Activated CD4-positive, alpha-beta T cell treated with anti-CD3 and anti-CD28 coated beads, Interleukin-2, amount 10 ng/mL, durations not matched to agents 7 days and 5 days (primary cell): ENCODE results near the gene LPCAT2. TPM values are rescaled to one million over a fixed set of nuclear protein-coding genes. Genes with fewer than 3 reads are reported as not detected.
"Not testable (repeated sequence)": the region's sequence is repeated elsewhere in the genome, so short reads cannot be mapped to it uniquely, and the experiment has no call there.

ENCODE experiments used
- CTCF ChIA-PET: fragments of 350-600 bp; sonication (Branson Sonifier 250); formaldehyde crosslinking; loops from one replicate; lab custom pipeline; 2021; ENCODE audit warnings: antibody characterized with exemption; lab: Charles Lee
- POLR2A ChIA-PET: fragments of 350-600 bp; sonication (Branson Sonifier 250); formaldehyde crosslinking; loops from one replicate; lab custom pipeline; 2021; ENCODE audit warnings: antibody characterized with exemption; lab: Charles Lee
- DNase-seq: peaks from one replicate; pipeline ENCODE4 v3.0.0-alpha.2; 2020
- H3K27ac Mint-ChIP-seq: one replicate; pipeline ENCODE4 v1.8.0; 2021; ENCODE audit warnings: mild to moderate bottlenecking, moderate library complexity, mixed read lengths
- H3K27me3 Mint-ChIP-seq: one replicate; pipeline ENCODE4 v1.8.0; 2021; ENCODE audit warnings: mixed read lengths
- H3K36me3 Mint-ChIP-seq: one replicate; pipeline ENCODE4 v1.8.0; 2021; ENCODE audit warnings: low read depth, mixed read lengths
- H3K4me1 Mint-ChIP-seq: one replicate; pipeline ENCODE4 v1.8.0; 2021; ENCODE audit warnings: mixed read lengths
- H3K4me3 Mint-ChIP-seq: one replicate; pipeline ENCODE4 v1.8.0; 2021; ENCODE audit warnings: mild to moderate bottlenecking, moderate library complexity, mixed read lengths
- H3K9me3 Mint-ChIP-seq: one replicate; pipeline ENCODE4 v1.8.0; 2021; ENCODE audit warnings: mixed read lengths
- total RNA-seq, 2 experiments: library from RNA; stranded (reverse); gene quantifications; one replicate each; pipeline ENCODE4 v1.2.3, GENCODE V29; 2021

Gene LPCAT2
- total RNA-seq, 2 experiments from 2014 or later = 0.30 to 0.87 TPM

DNA sequence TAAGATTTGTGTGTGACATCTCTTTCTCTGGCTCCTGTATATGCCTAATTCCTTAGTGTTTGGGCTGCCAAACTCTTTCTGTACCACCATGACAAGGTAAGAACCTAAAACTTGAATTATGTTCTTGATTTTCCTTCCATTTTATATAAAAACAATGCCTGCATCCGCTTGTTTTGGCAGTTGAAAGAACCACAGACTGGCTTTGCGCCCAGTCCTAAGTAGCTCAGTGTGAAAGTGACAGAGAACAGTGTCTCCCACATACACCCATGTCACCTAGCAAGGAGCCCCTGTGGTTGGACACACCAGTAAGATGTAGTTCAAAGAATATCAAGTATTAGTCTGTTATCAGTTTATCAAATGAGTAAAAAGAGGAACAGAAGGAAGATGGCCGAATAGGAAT, 106.2 kb downstream of the LPCAT2 start:
- Mint-ChIP-seq H3K27me3 (peaks cover 10% of the 10 kb centered on the region), H3K36me3 (no peaks in the 10 kb centered on the region), H3K4me1 (no peaks in the 10 kb centered on the region), H3K4me3 (no peak overlapping the region), H3K9me3 (no peaks in the 10 kb centered on the region), H3K27ac (no peak overlapping the region)
- DNase-seq = no peak
- CTCF ChIA-PET = no interaction called here
- POLR2A ChIA-PET = no interaction called here

DNA sequence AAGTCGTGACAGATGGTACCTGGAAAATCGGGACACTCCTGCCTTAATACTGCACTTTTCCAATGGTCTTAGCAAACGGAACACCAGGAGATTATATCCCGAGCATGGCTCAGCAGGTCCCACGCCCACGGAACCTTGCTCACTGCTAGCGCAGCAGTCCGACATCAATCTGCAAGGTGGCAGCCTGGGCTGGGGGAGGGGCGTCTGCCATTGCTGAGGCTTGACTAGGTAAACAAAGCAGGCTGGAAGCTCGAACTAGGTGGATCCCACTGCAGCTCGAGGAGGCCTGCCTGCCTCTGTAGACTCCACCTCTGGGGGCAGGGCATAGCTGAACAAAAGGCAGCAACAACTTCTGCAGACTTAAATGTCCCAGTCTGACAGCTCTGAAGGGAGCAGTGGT, 106.8 kb downstream of the LPCAT2 start:
- H3K4me1 Mint-ChIP-seq, H3K36me3 Mint-ChIP-seq, DNase-seq, CTCF ChIA-PET, H3K27me3 Mint-ChIP-seq, H3K4me3 Mint-ChIP-seq, POLR2A ChIA-PET, H3K27ac Mint-ChIP-seq, H3K9me3 Mint-ChIP-seq: not testable (repeated sequence)

DNA sequence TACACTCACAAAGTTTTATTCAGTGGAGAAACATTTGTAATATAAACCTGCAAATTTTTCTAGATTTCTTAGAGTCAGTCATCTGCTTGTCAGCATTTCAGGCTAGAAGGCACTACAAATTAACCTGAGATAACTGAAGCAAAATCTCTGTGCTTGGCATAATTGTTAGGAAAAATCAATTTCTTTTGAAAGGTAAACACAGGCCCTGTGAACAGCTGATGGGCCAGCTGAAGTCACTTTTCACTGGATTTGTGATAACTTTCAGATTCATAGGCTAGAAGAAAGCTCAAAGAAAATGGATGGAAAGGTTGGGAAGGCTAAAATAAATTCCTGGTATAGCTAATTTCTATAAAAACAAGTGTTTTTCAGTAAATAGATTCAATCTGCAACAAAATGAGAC, 112.9 kb downstream of the LPCAT2 start:
- DNase-seq = no peak
- H3K4me3 Mint-ChIP-seq = no peak overlapping the region
- no peaks in the 10 kb centered on the region for H3K27me3 Mint-ChIP-seq
- no peaks in the 10 kb centered on the region for H3K36me3 Mint-ChIP-seq
- H3K9me3 Mint-ChIP-seq = no peaks in the 10 kb centered on the region
- ChIA-PET CTCF (no interaction called here), POLR2A (no interaction called here)
- H3K4me1 Mint-ChIP-seq = no peaks in the 10 kb centered on the region
- no peak overlapping the region for H3K27ac Mint-ChIP-seq

DNA sequence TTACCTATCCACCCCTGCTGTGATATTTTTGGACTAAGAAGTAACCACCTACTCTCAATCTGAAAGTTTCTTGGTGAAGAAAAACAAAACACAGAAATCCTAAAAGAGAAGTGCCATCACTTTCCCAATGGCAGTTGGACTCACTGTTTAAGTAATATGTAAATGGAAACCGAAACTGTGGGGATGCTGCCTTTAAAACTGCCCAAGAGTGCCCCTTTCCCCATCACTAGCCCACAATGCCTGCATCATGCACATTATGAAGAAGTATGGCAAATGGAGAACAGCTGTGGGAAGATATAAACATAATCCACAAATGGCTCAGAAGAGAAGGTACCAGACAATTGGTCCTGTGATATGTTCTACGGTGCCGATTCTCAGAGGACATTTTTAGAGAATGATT, 113.4 kb downstream of the LPCAT2 start:
- H3K27ac Mint-ChIP-seq = no peak overlapping the region
- ChIA-PET POLR2A (no interaction called here), CTCF (no interaction called here)
- H3K27me3 Mint-ChIP-seq = no peaks in the 10 kb centered on the region
- H3K9me3 Mint-ChIP-seq = no peaks in the 10 kb centered on the region
- DNase-seq = no peak
- H3K36me3 Mint-ChIP-seq = no peaks in the 10 kb centered on the region
- H3K4me1 Mint-ChIP-seq = no peaks in the 10 kb centered on the region
- H3K4me3 Mint-ChIP-seq = no peak overlapping the region

DNA sequence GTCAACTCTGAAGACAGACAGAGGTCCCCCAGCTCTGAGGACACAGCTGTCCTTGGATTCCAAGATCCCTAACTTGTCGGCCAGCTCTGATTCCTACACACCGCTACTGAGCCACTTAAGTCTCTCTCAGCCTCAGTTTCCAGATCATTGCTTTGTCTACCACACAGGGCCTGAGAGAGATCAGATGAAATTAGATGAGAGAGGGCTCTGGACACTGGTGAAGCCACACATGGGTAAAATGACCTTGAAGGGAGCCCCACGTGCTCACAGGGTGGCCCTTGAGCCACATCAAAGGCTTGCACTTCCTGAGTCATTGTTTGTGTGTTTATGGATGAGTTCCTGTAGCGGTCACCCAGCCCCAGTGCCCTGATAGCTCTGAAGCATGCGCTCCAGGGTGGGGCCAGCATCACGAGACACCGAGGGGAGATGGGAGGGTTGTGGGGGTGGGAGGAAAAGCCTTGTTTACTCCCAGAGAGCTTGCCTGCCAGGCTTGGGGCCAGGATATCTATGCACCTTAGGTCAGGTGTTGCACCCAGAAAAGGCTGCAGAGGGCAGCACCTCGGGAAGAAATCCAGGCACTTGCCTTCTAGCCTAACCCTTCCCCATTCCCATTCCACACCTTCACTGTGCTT, 114.2 kb downstream of the LPCAT2 start:
- CTCF ChIA-PET = no interaction called here
- no peaks in the 10 kb centered on the region for H3K4me1 Mint-ChIP-seq
- DNase-seq = no peak
- H3K9me3 Mint-ChIP-seq = no peaks in the 10 kb centered on the region
- H3K27me3 Mint-ChIP-seq = no peaks in the 10 kb centered on the region
- no peak overlapping the region for H3K27ac Mint-ChIP-seq
- H3K36me3 Mint-ChIP-seq = no peaks in the 10 kb centered on the region
- POLR2A ChIA-PET = no interaction called here
- no peak overlapping the region for H3K4me3 Mint-ChIP-seq

DNA sequence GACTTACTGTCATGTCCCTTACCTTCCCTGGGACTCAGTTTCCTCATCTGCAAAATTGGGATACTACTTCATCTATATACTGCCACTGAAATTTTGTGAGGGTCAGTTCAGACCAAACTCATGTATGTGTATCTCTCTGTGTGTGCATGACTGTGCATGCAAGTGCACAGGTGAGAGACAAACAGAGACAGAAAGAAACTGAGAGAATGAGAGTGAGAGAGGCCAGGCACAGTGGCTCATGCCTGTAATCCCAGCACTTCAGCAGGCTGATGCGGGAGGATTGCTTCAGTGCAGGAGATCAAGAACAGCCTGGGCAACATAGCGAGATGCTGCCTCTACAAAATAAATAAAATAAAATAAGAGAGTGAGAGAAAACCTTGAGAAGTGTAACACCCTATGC, 114.8 kb downstream of the LPCAT2 start:
- CTCF ChIA-PET = no interaction called here
- Mint-ChIP-seq H3K4me3 (no peak overlapping the region), H3K4me1 (no peaks in the 10 kb centered on the region), H3K9me3 (no peaks in the 10 kb centered on the region), H3K27me3 (no peaks in the 10 kb centered on the region), H3K36me3 (no peaks in the 10 kb centered on the region), H3K27ac (no peak overlapping the region)
- DNase-seq = no peak
- POLR2A ChIA-PET = no interaction called here

DNA sequence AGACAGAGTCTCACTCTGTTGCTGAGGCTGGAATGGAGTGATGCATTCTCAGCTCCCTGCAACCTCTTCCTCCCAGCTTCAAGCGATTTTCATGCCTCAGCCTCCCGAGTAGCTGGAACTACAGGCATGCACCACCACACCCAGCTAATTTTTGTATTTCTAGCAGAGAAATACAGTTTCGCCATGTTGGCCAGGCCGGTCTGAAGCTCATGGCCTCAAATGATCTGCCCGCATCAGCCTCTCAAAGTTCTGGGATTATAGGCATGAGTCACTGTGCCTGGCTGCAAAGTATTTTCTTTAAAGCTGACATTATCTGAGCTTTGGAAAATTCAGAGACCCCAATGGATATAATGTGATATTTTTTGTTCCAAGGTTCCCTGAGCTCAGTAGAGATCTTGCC, 115.8 kb downstream of the LPCAT2 start:
- Mint-ChIP-seq H3K4me3 (no peak overlapping the region), H3K27me3 (no peaks in the 10 kb centered on the region), H3K27ac (no peak overlapping the region), H3K36me3 (no peaks in the 10 kb centered on the region), H3K9me3 (no peaks in the 10 kb centered on the region), H3K4me1 (no peaks in the 10 kb centered on the region)
- no peak for DNase-seq
- POLR2A ChIA-PET = no interaction called here
- CTCF ChIA-PET = no interaction called here

DNA sequence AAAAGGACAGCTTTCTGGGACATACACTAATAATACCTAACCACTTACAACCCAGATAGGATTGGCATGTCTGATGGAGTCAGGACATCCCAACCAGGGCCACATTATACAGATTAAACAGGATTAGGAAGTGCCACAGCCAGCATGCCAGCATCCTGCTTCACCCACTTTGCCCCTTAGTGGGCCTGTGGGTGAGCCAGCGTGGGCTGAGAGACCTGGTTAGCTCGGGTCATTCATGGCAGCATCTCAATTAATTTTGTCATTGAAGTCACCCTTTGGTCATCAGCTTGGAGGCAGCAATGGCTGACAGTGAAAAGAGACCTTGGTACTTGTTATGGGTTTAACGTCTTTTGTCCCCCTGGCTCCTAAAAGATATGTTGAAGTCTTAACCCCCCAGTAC, 117.0 kb downstream of the LPCAT2 start:
- Mint-ChIP-seq H3K27me3 (no peaks in the 10 kb centered on the region), H3K27ac (no peak overlapping the region), H3K9me3 (no peaks in the 10 kb centered on the region), H3K36me3 (no peaks in the 10 kb centered on the region), H3K4me3 (no peak overlapping the region), H3K4me1 (no peaks in the 10 kb centered on the region)
- ChIA-PET CTCF (no interaction called here), POLR2A (no interaction called here)
- no peak for DNase-seq

DNA sequence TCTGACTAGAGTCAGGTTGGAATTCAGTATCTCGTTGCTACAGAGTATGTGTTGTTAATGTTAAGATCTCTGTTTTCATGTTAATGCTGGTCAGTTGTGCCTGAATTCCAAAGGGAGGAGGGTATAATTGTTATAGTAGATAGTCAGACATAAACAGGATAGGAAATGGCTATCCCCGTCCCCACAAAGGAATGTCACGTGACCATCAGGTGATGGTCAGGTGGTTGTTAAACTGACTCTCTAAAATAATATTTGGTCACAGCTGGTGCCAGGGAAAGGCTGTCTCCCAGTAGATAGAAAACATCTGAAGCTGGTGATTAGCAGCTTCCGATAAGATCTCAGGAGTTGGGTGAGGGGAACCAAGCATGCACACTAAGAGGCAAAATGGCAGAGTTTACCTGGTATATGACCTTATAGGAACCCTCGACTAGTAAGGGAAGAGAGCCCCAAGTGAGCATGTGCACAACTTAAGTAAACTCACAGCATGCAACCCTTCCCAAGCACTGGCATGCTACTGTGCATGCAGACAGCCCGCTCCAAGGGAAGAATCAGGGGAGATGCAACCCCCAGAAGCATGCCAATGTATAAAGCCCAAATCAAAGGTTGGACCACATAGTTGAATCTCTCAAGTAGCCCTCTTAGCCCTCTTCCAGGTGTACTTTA, 119.6 kb downstream of the LPCAT2 start:
- no peaks in the 10 kb centered on the region for H3K9me3 Mint-ChIP-seq
- H3K27ac Mint-ChIP-seq = no peak overlapping the region
- no peaks in the 10 kb centered on the region for H3K4me1 Mint-ChIP-seq
- H3K36me3 Mint-ChIP-seq = no peaks in the 10 kb centered on the region
- DNase-seq = no peak
- CTCF ChIA-PET = no interaction called here
- H3K4me3 Mint-ChIP-seq = no peak overlapping the region
- POLR2A ChIA-PET = no interaction called here
- H3K27me3 Mint-ChIP-seq = peaks cover 5% of the 10 kb centered on the region

DNA sequence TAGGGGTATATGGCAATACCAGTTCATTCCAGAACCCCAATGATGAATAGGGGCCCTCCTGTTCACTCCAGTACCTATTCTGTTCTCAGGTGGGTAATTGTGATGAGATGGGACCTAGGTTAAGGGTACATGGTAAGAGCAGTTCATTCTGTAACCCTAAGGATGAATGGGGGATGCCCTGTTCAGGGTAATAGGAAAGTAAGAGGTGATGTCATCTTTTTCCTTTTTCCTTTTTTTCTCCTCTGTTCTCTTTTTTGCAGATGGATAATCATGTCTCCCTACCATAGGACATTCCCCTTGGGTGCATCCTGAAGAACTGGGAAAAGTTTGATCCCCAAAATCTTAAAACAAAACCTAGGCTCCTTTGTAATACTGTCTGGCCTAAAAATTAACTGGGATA, 121.9 kb downstream of the LPCAT2 start:
- Mint-ChIP-seq H3K36me3 (no peaks in the 10 kb centered on the region), H3K9me3 (no peaks in the 10 kb centered on the region), H3K4me3 (no peak overlapping the region), H3K27me3 (peaks cover 5% of the 10 kb centered on the region), H3K27ac (no peak overlapping the region), H3K4me1 (no peaks in the 10 kb centered on the region)
- DNase-seq = no peak
- ChIA-PET CTCF (no interaction called here), POLR2A (no interaction called here)

DNA sequence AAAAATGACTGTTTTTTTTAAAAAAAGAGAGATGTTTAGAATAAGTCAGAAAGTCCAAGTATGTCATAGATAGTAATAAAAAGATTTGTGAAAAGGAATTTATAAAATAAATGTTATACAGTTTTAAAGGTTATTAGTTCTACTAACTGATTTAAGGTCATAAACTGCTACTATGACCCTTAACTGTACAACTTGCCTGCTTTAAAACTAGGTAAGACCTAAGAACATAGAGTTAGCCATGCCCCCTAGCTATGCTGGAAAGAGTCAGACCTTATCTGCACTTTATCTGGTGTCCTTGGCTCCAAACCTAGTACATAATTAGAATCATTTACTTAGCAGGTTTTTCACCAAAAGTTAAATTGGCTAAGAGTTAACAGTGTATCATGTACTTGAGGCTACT, 123.4 kb downstream of the LPCAT2 start:
- H3K27me3 Mint-ChIP-seq = peaks cover 5% of the 10 kb centered on the region
- no peak overlapping the region for H3K4me3 Mint-ChIP-seq
- no peak overlapping the region for H3K27ac Mint-ChIP-seq
- POLR2A ChIA-PET = no interaction called here
- H3K36me3 Mint-ChIP-seq = no peaks in the 10 kb centered on the region
- no peaks in the 10 kb centered on the region for H3K4me1 Mint-ChIP-seq
- H3K9me3 Mint-ChIP-seq = no peaks in the 10 kb centered on the region
- CTCF ChIA-PET = no interaction called here
- DNase-seq = no peak

DNA sequence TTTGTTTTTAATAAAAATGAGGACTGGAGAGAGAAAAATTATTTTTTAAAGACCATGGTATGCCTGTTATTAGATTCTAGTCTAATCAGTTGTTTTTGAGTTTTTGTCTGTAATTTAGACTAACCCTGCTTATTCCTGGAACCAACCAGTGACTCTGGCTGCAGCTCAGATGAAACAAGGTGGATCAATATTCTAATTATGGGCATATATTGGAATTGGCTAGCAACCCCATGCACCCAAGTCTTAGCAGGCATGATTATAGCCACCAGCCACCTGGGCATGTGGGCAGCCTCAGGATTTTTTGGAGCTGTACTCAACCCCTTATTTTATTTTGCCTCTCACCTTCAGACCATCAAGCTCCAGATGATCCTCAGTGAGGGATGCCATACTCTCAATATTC, 125.3 kb downstream of the LPCAT2 start:
- H3K27ac Mint-ChIP-seq = no peak overlapping the region
- no peak for DNase-seq
- POLR2A ChIA-PET = no interaction called here
- H3K27me3 Mint-ChIP-seq = peaks cover 5% of the 10 kb centered on the region
- H3K4me3 Mint-ChIP-seq = no peak overlapping the region
- CTCF ChIA-PET = no interaction called here
- H3K36me3 Mint-ChIP-seq = no peaks in the 10 kb centered on the region
- H3K9me3 Mint-ChIP-seq = no peaks in the 10 kb centered on the region
- no peaks in the 10 kb centered on the region for H3K4me1 Mint-ChIP-seq
